Breast epithelium (tissue), 3 donors: ENCODE data around the gene KANSL2.

Experiments
- CTCF ChIP-seq, 3 donors: fragments of 450-650 bp; IDR thresholded peaks; one replicate each; pipeline ENCODE4 v1.5.1; 2016 to 2017; ENCODE audit warnings: antibody characterized with exemption in 3 of 3, mild to moderate bottlenecking in 3 of 3, moderate library complexity in 3 of 3
- POLR2A ChIP-seq: fragments of 450-650 bp; IDR thresholded peaks from one replicate; pipeline ENCODE4 v1.6.1; 2016; ENCODE audit warnings: antibody characterized with exemption, mild to moderate bottlenecking, moderate library complexity
- POLR2AphosphoS5 ChIP-seq, 3 donors: sonication (generic); formaldehyde crosslinking; IDR thresholded peaks; one replicate each; pipeline ENCODE4 v1.6.1; 2017; ENCODE audit warnings: antibody characterized with exemption in 3 of 3

- TF ChIP-seq CTCF (IDR thresholded peaks at IDR 0.05) (peak; percentile 52 to 65 (median 52)), POLR2A (peak; percentile 74), POLR2AphosphoS5 (IDR thresholded peaks at IDR 0.05) (peak in 2 of 3 donors; percentile 95 to 97)
Observed at GRCh38 chr12:48716493-48717251, 34.6 kb upstream of the KANSL2 start, which contains the start of gene CCNT1.
